ENCODE results near the gene ZNF789. TPM values are rescaled to one million over a fixed set of nuclear protein-coding genes. Genes with fewer than 3 reads are reported as not detected.

ZNF789 gene
- total and polyA plus RNA-seq, 4 donors = 4.1 to 19.7 (median 11.6) TPM

- H3K27ac ChIP-seq (ENCODE audit: low read depth in 1 of 2, low read length in 1 of 2) = no peak overlapping the region
- DNase-seq (no peak), ATAC-seq (ENCODE audit: insufficient read depth, low FRiP score) (no peak)
- no peaks in the 10 kb centered on the region for H3K27me3 ChIP-seq (ENCODE audit: control insufficient read depth in 3 of 3, insufficient read depth in 3 of 3, low read length in 2 of 3)
- H3K9ac ChIP-seq (ENCODE audit: insufficient read depth in 1 of 2, low read length in 2 of 2) = no peak overlapping the region
- TF ChIP-seq, protein P1, sequence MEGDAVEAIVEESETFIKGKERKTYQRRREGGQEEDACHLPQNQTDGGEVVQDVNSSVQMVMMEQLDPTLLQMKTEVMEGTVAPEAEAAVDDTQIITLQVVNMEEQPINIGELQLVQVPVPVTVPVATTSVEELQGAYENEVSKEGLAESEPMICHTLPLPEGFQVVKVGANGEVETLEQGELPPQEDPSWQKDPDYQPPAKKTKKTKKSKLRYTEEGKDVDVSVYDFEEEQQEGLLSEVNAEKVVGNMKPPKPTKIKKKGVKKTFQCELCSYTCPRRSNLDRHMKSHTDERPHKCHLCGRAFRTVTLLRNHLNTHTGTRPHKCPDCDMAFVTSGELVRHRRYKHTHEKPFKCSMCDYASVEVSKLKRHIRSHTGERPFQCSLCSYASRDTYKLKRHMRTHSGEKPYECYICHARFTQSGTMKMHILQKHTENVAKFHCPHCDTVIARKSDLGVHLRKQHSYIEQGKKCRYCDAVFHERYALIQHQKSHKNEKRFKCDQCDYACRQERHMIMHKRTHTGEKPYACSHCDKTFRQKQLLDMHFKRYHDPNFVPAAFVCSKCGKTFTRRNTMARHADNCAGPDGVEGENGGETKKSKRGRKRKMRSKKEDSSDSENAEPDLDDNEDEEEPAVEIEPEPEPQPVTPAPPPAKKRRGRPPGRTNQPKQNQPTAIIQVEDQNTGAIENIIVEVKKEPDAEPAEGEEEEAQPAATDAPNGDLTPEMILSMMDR (IDR thresholded peaks at IDR 0.05; ENCODE audit: control extremely low read depth, extremely low read depth) = no peak
- H3K9me3 ChIP-seq (ENCODE audit: control insufficient read depth in 4 of 4, insufficient read depth in 3 of 4, low read length in 3 of 4) = no peaks in the 10 kb centered on the region
- no peak overlapping the region for H3K4me3 ChIP-seq
- H3K4me1 ChIP-seq (ENCODE audit: control insufficient read depth in 5 of 5, insufficient read depth in 5 of 5, low read length in 5 of 5) = peaks cover 0 to 5% (median 0%) of the 10 kb centered on the region in 5 donors
- 93 to 94% methylated on average over 8 of the region's 8 CpGs for WGBS, 2 donors
- peaks cover 3 to 49% (median 46%) of the 10 kb centered on the region in 4 donors for H3K36me3 ChIP-seq (ENCODE audit: control insufficient read depth in 4 of 4, insufficient read depth in 4 of 4, low read length in 4 of 4)
Measured at GRCh38 chr7:99459087-99459486, 13.6 kb upstream of the ZNF789 start.

DNA sequence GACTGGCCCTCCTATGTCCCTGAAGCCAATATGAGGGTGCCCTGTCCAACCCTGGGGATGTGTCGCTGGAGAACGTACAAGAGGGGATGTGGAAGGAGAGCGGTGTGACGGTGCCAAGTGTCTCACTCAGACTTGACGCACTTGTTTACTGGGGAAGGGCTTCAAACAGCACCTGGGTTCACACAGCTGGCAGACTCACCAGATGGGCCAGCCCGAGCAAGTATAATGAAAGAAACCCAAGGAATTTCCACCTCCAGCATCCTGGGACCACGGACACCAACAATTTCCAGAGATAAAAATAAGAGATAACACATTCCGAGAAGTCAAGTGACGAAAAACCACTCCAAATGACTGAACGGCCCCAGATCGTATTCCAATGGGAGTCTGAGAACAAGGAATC lies 12.0 kb upstream of the ZNF789 start:
- TF ChIP-seq, protein P1 (IDR thresholded peaks at IDR 0.05; ENCODE audit: control extremely low read depth, extremely low read depth) = no peak
- H3K9ac ChIP-seq (ENCODE audit: insufficient read depth in 1 of 2, low read length in 2 of 2) = peak overlapping the region in 1 of 2 donors; percentile 3
- H3K9me3 ChIP-seq (ENCODE audit: control insufficient read depth in 4 of 4, insufficient read depth in 3 of 4, low read length in 3 of 4) = no peaks in the 10 kb centered on the region
- H3K36me3 ChIP-seq (ENCODE audit: control insufficient read depth in 4 of 4, insufficient read depth in 4 of 4, low read length in 4 of 4) = peaks cover 3 to 40% (median 37%) of the 10 kb centered on the region in 4 donors
- peaks cover 0 to 11% (median 5%) of the 10 kb centered on the region in 5 donors for H3K4me1 ChIP-seq (ENCODE audit: control insufficient read depth in 5 of 5, insufficient read depth in 5 of 5, low read length in 5 of 5)
- no peaks in the 10 kb centered on the region for H3K27me3 ChIP-seq (ENCODE audit: control insufficient read depth in 3 of 3, insufficient read depth in 3 of 3, low read length in 2 of 3)
- DNase-seq = no peak
- H3K4me3 ChIP-seq = no peak overlapping the region
- WGBS, 2 donors = 79 to 88% methylated on average over 11 of the region's 11 CpGs
- no peak for ATAC-seq (ENCODE audit: insufficient read depth, low FRiP score)
- H3K27ac ChIP-seq (ENCODE audit: low read depth in 1 of 2, low read length in 1 of 2) = no peak overlapping the region

- Histone ChIP-seq H3K27ac (ENCODE audit: low read depth in 1 of 2, low read length in 1 of 2) (no peak overlapping the region), H3K9ac (ENCODE audit: insufficient read depth in 1 of 2, low read length in 2 of 2) (no peak overlapping the region), H3K9me3 (ENCODE audit: control insufficient read depth in 4 of 4, insufficient read depth in 3 of 4, low read length in 3 of 4) (no peaks in the 10 kb centered on the region), H3K27me3 (ENCODE audit: control insufficient read depth in 3 of 3, insufficient read depth in 3 of 3, low read length in 2 of 3) (no peaks in the 10 kb centered on the region), H3K4me1 (ENCODE audit: control insufficient read depth in 5 of 5, insufficient read depth in 5 of 5, low read length in 5 of 5) (peaks cover 0 to 11% (median 5%) of the 10 kb centered on the region in 5 donors), H3K36me3 (ENCODE audit: control insufficient read depth in 4 of 4, insufficient read depth in 4 of 4, low read length in 4 of 4) (peaks cover 3 to 38% (median 32%) of the 10 kb centered on the region in 4 donors), H3K4me3 (no peak overlapping the region)
- WGBS, 2 donors = 87 to 93% methylated on average over 2 of the region's 2 CpGs
- TF ChIP-seq, protein P1 (IDR thresholded peaks at IDR 0.05; ENCODE audit: control extremely low read depth, extremely low read depth) = no peak
- no peak for DNase-seq
- ATAC-seq (ENCODE audit: insufficient read depth, low FRiP score) = no peak
Measured at GRCh38 chr7:99461221-99461620, 11.5 kb upstream of the ZNF789 start.

DNA sequence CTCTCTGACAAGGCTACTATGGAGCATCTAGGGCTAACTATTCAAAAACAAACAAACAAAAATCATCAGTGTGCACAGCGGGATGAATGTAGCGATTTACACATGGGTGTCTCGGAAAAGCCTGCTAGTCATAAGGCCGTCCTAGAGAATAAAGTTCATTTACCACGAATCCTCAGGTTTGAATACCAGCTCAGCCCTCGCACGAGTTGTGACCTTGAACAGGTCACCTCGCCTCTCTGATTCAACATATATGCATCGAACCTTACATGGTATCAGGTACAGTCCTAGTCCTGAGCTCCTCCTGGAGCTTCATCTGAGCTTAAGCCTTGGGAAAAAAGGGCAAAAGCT lies 7.3 kb upstream of the ZNF789 start:
- Histone ChIP-seq H3K9ac (ENCODE audit: insufficient read depth in 1 of 2, low read length in 2 of 2) (peak overlapping the region; percentile 84 to 97), H3K9me3 (ENCODE audit: control insufficient read depth in 4 of 4, insufficient read depth in 3 of 4, low read length in 3 of 4) (no peaks in the 10 kb centered on the region), H3K4me1 (ENCODE audit: control insufficient read depth in 5 of 5, insufficient read depth in 5 of 5, low read length in 5 of 5) (peaks cover 0 to 12% (median 5%) of the 10 kb centered on the region in 5 donors), H3K27me3 (ENCODE audit: control insufficient read depth in 3 of 3, insufficient read depth in 3 of 3, low read length in 2 of 3) (no peaks in the 10 kb centered on the region), H3K27ac (ENCODE audit: low read depth in 1 of 2, low read length in 1 of 2) (peak overlapping the region; percentile 86 to 91), H3K4me3 (peak overlapping the region; percentile 83), H3K36me3 (ENCODE audit: control insufficient read depth in 4 of 4, insufficient read depth in 4 of 4, low read length in 4 of 4) (peaks cover 0 to 12% (median 4%) of the 10 kb centered on the region in 4 donors)
- TF ChIP-seq, protein P1 (IDR thresholded peaks at IDR 0.05; ENCODE audit: control extremely low read depth, extremely low read depth) = no peak
- 4 to 5% methylated on average over 9 of the region's 9 CpGs for WGBS, 2 donors
- no peak for DNase-seq
- ATAC-seq (ENCODE audit: insufficient read depth, low FRiP score) = no peak
